ENCODE measurements around the gene OR51M1.
"Not testable (repeated sequence)": the region's sequence is repeated elsewhere in the genome, so short reads cannot be mapped to it uniquely, and the experiment has no call there.

Gene OR51M1, protein sequence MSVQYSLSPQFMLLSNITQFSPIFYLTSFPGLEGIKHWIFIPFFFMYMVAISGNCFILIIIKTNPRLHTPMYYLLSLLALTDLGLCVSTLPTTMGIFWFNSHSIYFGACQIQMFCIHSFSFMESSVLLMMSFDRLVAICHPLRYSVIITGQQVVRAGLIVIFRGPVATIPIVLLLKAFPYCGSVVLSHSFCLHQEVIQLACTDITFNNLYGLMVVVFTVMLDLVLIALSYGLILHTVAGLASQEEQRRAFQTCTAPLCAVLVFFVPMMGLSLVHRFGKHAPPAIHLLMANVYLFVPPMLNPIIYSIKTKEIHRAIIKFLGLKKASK

DNA sequence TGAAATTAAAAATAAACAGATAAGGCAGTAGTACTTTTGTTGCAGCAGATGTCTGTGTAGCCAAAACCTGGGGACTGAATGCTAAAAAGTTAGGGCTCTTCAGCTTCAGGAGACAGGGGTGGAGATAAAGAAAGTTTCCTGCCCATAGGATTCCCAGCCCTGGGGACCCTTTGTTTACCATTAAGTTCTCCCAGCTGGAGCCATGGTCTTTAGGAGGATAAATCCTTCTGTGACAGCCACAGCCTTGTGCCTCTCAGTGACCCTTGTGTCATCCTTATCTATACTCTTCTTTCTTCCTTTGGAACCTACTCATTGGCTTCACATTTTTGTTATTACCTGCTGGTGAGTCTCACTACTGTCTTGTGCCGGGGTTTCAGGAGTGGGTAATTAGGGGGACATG lies at the start of gene OR51M1:
Gene OR51M1 (plus strand): TSS at position 237 of the 400 bp plus-strand sequence. CDS start 5,587 bp downstream, outside the sequence.
- no peak for DNase-seq

DNA sequence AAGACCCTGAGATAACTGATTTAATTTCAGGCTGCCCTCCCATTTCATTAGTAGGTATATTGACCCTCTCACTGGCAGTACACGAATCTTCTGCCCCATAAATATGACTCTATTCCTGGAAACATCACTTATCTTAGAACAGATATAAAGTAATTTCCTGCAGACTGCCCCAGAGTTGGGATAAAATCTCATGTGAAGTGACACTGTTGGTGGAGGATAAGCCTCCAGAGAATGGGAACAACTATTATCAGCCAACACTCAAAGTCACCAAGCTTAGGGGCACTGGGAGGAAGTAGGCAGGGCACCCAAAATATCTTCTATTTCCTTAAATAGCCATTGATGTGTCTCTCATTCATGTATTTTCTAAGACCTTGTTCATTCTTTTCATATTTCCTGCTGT lies 48.4 kb upstream of the OR51M1 start:
- no peak for DNase-seq

DNA sequence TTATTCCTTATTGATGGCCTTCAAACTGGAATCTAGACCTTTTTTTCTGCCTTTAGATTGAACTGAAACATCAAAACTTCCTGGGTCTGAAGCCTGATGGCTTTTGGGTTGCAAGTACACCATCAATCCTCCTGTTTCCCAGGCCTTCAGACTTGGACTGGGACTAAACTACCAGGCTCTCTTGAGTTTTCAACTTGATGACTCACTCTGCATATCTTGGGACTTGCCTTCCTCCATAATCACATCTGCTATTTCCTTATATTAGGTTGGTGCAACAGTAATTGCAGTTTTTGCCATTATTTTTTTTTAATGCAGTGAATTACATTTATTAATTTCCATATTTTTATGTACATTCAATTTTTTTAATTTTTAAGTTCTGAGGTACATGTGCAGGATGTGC lies 47.3 kb upstream of the OR51M1 start:
- no peak for DNase-seq

DNA sequence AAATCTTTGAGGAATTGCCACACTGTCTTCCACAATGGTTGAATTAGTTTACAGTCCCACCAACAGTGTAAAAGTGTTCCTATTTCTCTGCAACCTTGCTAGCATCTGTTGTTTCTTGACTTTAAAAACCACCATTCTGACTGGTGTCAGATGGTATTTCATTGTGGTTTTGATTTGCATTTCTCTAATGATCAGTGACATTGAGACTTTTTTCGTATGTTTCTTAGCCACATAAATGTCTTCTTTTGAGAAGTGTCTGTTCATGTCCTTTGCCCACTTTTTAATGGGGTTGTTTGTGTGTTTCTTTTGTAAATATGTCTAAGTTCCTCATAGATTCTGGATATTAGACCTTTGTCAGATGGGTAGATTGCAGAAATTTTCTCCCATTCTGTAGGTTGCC lies 46.4 kb upstream of the OR51M1 start:
- not testable (repeated sequence) for DNase-seq

DNA sequence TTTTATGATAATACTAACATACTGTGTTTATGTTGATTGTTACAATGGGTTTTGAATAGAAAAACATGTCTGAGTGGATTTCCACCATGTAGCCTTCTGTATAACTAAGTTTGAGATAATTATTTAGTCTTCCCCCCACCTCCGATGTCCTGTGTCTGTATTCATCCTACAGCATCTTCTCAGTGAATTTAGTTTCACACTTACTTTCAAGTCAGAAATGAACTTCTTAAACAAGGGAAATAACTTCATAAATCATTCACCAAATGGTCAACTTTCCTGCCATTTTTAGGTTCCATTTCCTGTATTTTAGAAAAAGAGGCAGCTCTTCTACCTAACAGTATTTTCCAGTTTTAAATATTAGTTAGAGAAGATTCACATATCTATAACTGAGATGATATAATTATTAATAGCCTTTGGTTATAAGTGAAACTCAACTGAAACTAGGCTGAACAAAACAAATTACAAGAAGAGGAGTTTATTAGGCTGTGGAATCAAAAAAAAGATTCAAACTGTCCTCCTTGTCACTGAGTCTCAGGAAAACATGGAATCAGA lies 43.8 kb upstream of the OR51M1 start:
- no peak for DNase-seq

DNA sequence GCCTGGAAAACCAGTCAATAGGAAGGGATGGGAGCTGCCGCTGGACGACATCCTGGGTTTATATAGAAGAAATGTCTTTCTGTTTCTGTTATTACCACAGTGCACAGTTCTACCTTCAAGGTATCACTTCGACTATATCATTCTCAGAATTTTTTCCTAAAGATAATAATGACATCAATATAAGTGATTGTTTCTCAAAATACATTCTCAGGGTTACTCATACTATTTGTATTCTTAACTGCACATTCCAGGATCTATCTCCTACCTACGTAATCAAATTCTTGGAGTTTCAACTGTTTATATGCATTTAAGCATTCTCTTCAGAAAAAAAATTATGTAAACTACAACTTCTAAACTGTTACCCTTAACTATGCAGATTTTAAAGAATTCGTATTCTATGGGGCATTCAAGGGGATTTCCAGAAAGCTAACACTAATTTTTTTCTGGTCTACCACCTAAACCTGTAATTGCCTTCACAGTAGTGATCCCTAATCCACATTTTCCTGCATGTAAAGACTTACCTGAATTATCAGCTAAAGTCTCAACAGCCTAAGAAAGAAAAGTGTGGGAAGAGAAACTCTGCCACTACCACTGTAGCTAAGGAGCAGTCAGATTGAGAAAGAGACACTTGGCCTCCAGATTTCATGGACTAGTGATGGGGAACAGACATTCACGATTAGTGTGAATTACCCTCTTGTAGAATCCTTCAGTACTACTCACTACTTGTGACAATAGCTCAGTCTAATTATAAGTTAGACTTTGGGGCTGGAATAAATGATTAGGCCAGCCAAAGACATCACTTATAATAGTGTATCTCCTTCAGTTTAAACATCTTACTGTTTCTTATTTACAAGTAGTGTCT lies 39.9 kb upstream of the OR51M1 start, which contains the start of gene OR51B5:
Gene OR51B5 (minus strand): TSS at position 51 of the 862 bp plus-strand sequence. CDS start 0 bp downstream, at position 51.
- DNase-seq = no peak

DNA sequence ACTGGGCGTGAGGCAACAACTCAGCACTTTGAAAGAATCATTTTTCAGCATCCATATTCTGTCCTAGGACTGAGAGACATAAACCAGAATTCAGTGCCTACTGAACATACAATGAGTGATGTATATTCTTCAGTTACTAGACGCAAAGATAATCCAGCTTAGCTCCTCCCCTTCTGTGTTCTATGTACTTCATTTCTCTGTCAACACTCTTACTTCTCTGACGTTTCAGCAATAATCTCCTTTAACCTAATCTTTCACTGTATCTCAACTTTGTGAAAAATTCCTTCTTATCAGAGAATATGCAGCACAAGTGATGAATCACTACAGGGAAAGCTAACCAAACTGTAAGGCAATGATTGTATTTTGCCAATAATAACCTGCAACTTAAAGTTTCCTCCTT lies 37.8 kb upstream of the OR51M1 start:
- no peak for DNase-seq

DNA sequence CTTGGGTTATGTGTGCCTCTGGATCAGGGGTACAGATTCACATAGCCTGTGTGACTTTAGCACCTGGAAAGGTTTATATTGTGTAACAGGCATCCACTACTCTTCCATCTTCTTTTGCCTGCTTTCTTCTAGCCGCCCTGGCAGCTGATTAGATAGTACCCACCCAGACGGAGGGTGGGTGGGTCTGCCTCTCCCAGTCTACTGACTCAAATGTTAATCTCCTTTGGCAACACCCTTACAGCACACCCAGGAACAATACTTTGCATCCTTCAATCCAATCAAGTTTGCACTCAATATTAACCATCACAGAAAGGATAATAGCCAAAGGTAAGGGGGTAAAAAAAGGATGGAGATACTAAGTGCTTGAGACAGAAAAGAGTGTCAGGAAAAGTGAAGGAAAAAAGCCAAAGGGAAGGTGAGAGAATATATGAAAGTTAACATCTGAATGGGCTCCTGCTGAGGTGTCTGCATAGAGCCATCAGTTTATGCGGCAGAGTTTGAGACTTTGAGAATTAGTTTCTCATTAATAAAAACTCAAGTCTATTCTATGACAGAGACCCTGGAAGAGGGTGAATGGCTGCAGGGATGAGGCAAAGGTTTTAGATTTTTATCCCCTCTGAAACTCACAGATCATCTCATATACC lies 34.9 kb upstream of the OR51M1 start:
- no peak for DNase-seq

DNA sequence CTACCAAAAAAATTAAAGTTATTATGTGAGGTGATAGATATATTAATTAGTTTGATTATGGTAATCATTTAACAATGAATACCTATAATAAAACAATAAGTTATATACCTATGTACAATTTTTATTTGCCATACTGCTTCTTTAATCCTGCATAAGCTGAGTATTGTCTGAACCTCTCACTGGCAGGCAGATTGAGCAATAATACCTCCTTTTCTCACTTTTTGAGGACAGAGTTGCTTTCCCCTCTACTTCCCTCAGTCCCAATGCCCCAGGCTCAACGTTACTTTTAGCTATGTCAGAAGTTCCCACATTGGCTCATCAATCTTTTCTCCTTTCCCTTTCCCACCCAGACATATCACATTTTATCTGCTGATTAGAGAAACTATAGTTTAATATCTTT lies 34.1 kb upstream of the OR51M1 start:
- DNase-seq = no peak

DNA sequence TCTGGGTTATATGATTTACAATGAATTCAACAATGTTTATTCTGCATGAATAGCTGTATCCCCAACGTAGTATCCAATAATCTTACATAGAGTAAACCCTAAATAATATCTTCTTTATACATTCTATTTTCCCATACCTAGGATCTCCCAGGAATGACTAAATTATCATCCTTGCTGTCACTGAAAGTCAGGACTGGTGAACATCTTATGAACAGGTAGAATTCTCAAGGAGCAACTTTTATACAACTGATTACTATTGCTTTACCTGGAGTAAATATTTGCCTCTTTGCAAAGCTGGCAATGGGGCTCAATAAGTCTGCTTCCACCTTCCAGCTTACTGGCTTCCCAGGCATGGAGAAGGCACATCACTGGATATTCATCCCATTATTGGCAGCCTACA lies 32.4 kb upstream of the OR51M1 start, which contains the start of gene OR51B6:
Gene OR51B6 (plus strand): TSS at position 301 of the 400 bp plus-strand sequence. CDS start 0 bp downstream, at position 301.
- DNase-seq = no peak

DNA sequence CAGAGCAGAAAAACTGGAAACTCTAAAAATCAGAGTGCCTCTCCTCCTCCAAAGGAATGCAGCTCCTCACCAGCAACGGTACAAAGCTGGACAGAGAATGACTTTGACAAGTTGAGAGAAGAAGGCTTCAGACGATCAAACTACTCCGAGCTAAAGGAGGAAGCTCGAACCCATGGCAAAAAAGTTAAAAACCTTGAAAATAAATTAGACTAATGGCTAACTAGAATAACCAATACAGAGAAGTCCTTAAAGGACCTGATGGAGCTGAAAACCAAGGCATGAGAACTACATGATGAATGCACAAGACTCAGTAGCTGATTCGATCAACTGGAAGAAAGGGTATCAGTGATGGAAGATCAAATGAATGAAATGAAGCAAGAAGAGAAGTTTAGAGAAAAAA lies 27.6 kb upstream of the OR51M1 start:
- DNase-seq = not testable (repeated sequence)

DNA sequence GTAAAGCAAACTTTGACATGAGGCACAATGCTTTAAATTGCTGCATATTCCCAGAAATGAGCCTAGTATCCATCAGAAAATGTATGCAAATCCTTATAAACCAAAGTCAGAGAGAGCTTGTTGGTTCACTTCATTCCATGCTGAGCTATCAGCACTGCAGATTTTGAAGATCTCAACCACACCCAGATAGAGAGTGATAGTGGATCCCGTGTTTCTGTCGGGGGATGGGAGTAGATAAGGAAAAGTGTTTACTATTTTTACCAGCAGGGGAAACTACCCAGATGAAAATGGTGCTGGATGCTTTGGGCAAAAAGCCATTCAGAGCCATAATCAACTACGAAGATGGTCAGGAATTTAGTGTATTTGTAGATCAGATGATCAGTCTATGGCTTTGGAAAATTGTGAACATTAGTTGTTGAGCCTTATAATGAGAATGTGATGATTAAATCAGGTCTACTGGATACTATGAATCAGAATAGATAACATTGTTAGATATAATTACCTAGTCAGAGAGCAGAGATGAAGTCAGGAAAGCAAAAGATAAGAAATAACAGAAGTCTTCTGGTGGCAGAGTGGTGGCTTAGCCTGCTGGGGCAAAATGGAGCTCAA lies 21.5 kb upstream of the OR51M1 start:
- no peak for DNase-seq

DNA sequence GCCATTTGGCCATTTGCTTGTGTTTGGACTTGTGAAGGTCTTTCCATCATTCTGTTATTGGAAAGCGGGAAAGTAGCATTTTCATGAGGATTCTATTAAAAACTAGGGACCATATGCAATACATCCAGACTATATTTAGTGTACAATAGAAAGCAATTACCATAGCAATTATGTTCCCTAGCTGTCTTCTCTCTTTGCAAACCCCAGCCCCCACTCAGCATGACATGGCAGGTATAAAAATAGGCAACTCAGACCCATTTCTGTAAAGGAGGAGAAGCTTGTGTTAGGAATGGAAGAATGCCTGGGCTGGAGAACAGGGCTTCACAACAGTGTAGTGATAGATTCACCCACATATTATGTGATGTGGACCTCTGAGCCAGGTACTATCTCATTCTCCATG lies 19.9 kb upstream of the OR51M1 start:
- no peak for DNase-seq

DNA sequence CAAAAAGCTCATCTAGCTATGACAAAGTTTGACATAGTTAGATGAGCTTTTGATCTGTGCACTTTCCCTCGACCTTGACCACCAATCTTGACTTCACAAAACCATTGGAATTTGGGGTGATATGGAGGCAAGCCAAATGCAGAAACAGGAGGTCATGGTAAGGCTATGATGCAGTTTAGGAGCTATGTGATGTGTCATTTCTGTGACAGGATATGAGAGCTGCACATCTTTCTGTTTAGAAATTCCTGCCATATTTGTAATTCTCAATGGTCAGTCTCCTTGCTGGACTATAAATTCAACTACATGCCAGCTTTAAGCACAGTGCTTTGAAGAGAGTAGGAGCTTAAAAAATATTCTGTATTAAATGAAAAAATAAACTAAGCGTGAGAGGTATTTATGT lies 19.4 kb upstream of the OR51M1 start:
- DNase-seq = no peak

DNA sequence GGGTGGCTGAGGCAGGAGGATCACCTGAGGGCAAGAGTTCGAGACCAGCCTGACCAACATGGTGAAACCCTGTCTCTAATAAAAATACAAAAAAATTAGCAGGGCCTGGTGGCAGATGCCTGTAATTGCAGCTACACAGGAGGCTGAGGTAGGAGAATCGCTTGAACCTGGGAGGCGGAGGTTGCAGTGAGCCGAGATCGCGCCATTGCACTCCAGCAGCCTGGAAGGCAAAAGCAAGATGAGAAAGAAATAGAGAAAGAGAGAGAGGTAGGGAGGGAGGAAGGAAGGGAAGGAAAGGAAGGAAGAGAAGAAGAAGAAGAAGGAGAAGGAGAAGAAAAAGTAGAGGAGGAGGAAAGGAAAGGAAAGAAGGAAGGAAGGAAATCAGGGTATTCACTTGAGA lies 17.2 kb upstream of the OR51M1 start:
- not testable (repeated sequence) for DNase-seq

DNA sequence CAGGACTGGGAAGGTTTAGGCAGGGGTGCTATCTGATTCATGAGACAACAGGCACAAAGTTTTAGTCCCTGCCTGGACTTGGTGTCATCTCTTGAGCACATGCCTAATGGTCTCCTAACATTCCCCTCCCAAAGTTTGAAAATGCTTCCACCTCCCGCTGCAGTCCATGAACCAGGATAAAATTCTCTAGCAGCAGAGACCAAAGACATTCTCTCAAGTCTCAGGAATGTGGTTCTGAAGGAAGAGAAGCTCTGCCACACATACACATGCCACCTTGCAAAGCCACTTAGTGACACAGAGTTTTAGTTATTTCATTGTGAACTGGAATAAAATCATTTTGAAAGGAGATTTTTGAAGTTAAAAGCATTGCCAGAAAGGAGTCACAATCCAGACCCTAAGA lies 16.8 kb upstream of the OR51M1 start:
- no peak for DNase-seq

DNA sequence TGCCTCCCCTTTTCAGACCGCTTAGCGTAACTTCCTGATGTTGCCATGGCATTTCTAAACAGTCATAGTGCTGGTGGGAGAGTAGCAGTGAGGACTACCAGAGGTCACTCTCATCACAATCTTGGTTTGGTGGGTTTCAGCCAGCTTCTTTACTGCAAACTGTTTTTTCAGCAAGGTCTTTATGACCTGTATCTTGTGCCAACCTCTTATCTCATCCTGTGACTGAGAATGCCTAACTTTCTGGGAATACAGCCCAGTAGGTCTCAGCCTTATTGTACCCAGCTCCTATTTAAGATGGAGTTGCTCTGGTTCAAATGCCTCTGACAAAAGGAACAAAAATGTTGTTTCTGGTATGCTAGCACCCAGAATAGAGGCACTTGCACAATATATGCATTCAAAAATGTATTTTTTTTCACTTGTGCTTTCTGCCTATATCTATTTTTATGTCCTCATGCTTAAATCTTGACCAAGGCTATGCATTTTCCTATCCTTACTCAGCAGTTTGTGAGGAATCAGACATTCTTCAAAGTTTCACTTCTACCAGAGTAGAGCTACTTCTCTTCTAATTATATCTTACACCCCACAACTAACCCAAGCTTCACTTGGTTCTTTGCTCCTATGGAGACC lies 16.1 kb upstream of the OR51M1 start:
- no peak for DNase-seq

DNA sequence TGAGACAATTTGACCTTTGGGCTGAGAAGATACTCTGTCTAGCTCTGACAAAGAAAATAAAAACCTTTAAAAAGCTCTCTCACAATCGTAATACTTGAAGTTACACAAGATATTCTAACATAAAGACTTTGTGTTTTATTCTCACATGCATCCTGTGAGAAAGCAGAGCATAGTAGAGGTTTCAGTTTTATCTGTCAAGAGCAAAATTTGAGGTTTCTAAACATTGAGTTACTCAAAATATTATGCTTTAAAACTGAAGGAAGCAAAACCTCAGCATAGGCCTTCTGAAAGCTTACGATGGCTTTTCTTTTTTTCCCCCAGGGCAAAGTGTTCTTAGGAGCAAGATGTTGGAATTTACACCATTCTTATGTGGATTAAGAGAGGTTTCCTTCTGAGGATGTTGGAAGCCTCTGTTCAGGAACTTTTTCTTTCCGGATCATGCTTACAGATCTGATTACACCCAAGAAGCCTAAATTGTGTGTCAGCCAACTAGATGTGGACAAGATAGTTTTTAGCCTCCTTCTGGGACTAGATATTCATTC lies 15.0 kb upstream of the OR51M1 start:
- no peak for DNase-seq

DNA sequence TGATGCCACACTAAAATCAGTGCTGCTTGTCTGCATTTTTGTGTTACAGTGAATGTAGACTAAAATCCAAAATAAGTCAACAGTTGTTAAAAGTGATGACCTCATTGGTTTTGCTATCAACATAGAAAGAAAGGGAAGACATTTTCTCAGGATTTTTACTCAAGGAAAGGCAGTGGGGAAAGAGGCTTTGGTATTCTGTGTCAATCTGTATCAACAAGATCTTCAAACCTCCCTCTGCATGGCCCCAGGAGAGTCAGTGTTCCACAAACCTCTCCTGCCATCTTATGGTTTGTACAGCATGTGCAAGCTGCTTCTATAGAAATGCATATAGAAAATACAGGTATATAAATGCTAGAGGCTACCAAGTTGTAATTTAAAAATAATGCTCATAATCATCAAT lies 13.8 kb upstream of the OR51M1 start:
- DNase-seq = no peak

DNA sequence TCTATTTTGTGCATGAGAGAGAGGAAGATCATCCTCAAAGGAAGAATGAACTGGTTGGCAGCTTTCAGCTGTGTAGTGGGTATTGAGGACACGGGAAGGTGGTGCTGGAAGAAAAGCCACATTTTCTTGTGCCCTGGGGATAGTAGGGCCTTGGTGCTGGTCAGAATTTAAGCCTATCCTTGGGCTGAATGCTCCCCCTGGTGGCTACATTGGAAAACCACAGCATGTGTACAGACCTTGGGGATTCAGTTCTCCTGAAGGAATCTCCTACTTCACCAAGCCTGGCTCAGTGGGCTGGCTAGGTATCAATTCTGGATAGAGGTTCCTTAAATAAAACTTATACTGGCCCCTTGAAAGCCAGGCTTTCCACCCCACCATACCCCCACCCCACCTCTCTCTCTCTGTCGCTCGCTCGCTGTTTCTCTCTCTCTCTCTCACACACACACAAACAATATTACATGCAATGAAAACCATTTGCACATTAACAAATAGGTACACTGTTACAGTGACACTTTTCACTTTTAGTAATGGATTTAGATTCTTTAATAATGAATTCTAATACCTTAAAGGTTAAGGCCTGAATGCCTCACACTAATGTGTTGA lies 2.8 kb upstream of the OR51M1 start:
- DNase-seq = peak; percentile 31 to 44

DNA sequence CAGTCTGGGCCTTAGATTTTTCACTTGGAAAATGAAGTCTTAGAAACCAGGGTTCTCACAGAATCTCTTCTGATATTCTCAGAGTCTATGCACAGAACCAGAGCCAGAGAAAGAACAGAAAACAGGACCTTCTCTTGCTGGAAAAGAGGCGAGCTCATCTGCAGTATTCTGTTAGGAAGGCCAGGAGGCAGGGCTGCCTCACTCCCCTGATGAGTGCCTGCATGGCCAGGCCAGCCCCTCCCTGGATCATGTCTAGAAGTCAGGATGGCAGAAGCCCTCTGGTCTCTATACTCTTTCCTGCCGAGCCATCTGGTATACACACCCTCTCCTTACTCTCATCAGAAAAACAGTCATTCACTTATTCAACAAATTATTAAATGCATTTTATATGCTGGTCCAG lies 723 bp downstream of the OR51M1 start:
- no peak for DNase-seq
